H1 (cell line): ENCODE results near the gene ZNF175.

Experiments
- GABPA ChIP-seq: IDR thresholded peaks from 2 replicates; pipeline ENCODE4 v1.6.1; 2011; ENCODE audit warnings: mild to moderate bottlenecking, low read length, moderate library complexity, borderline replicate concordance; ENCODE audit not compliant: insufficient read depth
- MAFK ChIP-seq: IDR thresholded peaks from 2 replicates; pipeline ENCODE4 v1.6.1; 2012; ENCODE audit warnings: low read depth, mild to moderate bottlenecking, improper control_type of control experiment, low read length
- RAD21 ChIP-seq, 2 experiments: IDR thresholded peaks in 1 of 2; conservative IDR thresholded peaks in 1 of 2; 2 replicates each; pipeline ENCODE4 v1.6.1; 2011; ENCODE audit warnings: low read depth in 2 of 2, low read length in 2 of 2, improper control_type of control experiment in 1 of 2, inconsistent platforms in 1 of 2, mild to moderate bottlenecking in 1 of 2, moderate library complexity in 1 of 2
- SP1 ChIP-seq: IDR thresholded peaks from 2 replicates; pipeline ENCODE4 v1.6.1; 2011; ENCODE audit warnings: low read depth, low read length
- SRF ChIP-seq: IDR thresholded peaks from 2 replicates; pipeline ENCODE4 v1.6.1; 2011; ENCODE audit warnings: mild to moderate bottlenecking, low read depth, low read length, moderate library complexity
- ZNF274 ChIP-seq: IDR thresholded peaks from 2 replicates; pipeline ENCODE4 v1.7.0; 2012; ENCODE audit warnings: low read length, borderline replicate concordance; ENCODE audit errors: extremely low read depth
- TF ChIP-seq, protein P1 (sequence below), 3 experiments: IDR thresholded peaks; 1 replicate in 2 of 3; 2 replicates in 1 of 3; pipeline versions ENCODE4 v1.5.1 to v1.6.1; 2011; ENCODE audit warnings: low read length in 3 of 3, mild to moderate bottlenecking in 3 of 3, inconsistent platforms in 2 of 3, low read depth in 1 of 3, moderate library complexity in 1 of 3; ENCODE audit not compliant: insufficient read depth in 1 of 3; ENCODE audit errors: control extremely low read depth in 1 of 3
- TF ChIP-seq, protein P2 (sequence below): IDR thresholded peaks from 2 replicates; pipeline ENCODE4 v1.6.1; 2012; ENCODE audit warnings: inconsistent platforms

DNA sequence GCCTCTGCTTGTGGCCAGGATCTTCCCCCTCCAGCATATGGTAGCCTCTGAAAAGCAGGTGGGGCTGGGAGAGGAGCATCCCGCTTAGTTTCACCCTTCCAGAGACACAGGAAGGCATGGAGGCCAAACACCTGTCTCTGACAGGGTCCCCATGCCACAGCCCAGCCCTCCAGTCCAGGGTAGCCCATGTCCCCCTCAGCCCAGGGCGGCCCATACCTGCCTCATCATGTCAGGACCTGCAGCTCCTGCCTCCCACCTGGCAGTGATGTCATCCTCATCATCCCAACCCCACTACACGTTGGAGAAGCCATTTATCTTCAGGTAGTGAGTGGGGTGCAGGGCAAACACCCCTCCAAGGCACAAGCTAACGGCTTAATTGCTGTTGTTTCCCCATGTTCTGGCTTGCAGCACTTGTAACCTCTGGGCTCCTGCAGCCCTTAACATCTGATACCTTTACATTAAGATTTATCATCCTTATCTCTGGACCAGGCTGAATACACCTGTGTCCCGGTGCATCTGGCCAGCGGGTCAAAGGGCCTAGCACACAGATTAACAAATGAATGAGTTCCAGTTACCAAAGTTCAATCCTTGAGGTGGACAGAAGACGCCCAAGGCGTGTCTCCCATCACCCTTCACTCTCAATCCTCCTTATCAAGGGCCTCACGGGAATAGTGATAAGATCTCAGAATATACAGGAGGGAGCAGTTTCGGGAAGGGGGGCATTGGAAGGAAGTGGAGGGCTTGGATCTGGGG, 22.2 kb downstream of the ZNF175 start:
- TF ChIP-seq ZNF274 (no peak), SRF (no peak), GABPA (no peak), RAD21 (IDR thresholded peaks at IDR 0.05 in 1 of 2, conservative IDR thresholded peaks at IDR 0.05 in 1 of 2; ENCODE audit: low read depth in 2 of 2, low read length in 2 of 2) (no peak), MAFK (no peak), SP1 (no peak)
- TF ChIP-seq, protein P1, sequence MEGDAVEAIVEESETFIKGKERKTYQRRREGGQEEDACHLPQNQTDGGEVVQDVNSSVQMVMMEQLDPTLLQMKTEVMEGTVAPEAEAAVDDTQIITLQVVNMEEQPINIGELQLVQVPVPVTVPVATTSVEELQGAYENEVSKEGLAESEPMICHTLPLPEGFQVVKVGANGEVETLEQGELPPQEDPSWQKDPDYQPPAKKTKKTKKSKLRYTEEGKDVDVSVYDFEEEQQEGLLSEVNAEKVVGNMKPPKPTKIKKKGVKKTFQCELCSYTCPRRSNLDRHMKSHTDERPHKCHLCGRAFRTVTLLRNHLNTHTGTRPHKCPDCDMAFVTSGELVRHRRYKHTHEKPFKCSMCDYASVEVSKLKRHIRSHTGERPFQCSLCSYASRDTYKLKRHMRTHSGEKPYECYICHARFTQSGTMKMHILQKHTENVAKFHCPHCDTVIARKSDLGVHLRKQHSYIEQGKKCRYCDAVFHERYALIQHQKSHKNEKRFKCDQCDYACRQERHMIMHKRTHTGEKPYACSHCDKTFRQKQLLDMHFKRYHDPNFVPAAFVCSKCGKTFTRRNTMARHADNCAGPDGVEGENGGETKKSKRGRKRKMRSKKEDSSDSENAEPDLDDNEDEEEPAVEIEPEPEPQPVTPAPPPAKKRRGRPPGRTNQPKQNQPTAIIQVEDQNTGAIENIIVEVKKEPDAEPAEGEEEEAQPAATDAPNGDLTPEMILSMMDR (IDR thresholded peaks at IDR 0.05; ENCODE audit: control extremely low read depth in 1 of 3, insufficient read depth in 1 of 3, low read depth in 1 of 3, low read length in 3 of 3), result no peak
- TF ChIP-seq, protein P2, sequence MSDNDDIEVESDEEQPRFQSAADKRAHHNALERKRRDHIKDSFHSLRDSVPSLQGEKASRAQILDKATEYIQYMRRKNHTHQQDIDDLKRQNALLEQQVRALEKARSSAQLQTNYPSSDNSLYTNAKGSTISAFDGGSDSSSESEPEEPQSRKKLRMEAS, result no peak
